GM21786 (cell line): ENCODE data around the gene CTU2.

ENCODE experiments used
- ATAC-seq: cut with Tn5 transposase; IDR thresholded peaks from one replicate; pipeline ENCODE4 v1.9.1; 2021; ENCODE audit not compliant: unreplicated experiment

Gene CTU2

GRCh38 chr16:88759976-88760350 is 53.7 kb downstream of the CTU2 start:
- ATAC-seq = no peak

DNA sequence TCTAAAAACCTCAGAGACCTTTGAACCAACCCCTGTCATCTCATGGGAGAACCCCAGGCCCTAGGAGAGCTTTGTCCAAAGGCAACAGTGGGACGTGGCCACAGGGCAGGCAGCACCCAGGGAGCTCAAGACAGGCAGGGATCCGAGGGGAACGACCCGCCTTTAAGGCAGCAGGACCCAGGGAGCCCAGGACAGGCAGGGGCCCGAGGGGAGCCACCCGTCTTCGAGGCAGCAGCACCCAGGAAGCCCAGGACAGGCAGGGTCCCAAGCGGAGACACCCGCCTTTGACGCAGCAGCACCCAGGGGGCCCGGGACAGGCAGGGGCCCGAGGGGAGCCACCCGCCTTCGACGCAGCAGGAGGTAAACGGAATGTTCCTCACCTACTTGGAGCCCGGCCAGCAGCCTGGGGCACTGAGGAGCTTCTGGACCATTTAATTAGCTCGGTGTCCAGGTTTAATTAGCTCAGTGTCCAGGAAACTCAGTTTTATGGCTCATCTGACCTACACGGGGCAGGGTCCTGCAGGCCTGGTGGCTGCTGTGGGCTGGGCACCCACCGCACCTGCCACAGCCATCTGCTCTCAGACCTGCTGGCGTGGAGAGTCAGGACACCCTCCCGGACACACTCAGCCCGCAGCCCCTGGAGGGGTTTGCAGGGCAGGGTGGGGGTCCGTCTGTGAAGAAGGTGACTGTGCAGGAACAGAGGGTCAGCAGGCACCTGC is 54.3 kb downstream of the CTU2 start:
- no peak for ATAC-seq

GRCh38 chr16:88761143-88761534 is 54.8 kb downstream of the CTU2 start:
- ATAC-seq = no peak

- no peak for ATAC-seq
Measured at GRCh38 chr16:88761830-88762229, 55.5 kb downstream of the CTU2 start.

DNA sequence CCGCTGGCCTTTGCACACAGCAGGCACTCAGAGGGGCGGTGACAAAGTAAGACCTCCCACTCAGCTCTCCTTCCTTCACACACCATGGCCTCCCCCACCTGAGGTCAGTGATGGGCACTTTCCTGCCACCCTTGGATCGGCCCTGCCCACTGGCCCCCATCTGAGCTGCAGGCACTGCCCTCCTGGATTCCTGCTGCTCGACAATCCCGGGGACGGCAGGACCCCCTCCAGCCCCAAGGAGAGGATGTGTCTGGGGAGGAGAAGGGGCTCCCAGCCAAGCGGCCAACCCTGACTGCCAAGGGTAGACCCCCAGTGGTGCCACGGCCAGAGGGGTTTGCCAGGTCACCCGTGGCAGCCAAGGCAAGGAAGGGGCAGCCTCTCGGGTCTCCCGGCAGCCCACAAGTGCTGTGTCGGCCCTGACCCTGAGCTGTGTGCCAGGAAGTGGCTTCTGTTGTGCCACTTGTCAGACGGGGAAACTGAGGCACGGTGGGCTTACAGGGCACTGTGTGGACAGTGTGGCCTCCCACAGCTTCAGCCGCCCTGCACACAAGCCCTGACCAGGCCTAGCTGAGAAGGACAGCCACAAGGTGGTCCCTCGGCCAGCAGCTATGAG is 56.1 kb downstream of the CTU2 start:
- ATAC-seq = no peak

- ATAC-seq = no peak
Measured at GRCh38 chr16:88762941-88763340, 56.6 kb downstream of the CTU2 start.

- ATAC-seq = no peak
Measured at GRCh38 chr16:88763502-88764053, 57.3 kb downstream of the CTU2 start.

GRCh38 chr16:88764080-88764479 is 57.8 kb downstream of the CTU2 start:
- ATAC-seq = no peak

GRCh38 chr16:88764913-88765349 is 58.6 kb downstream of the CTU2 start:
- ATAC-seq = no peak
